HepG2 (cell line): ENCODE results near the gene HOXA7. TPM values are rescaled to one million over a fixed set of nuclear protein-coding genes. Genes with fewer than 3 reads are reported as not detected.

Experiments
- ATAD3A ChIP-seq: sonication (generic); formaldehyde crosslinking; IDR thresholded peaks from 2 replicates; pipeline ENCODE4 v1.4.0; 2020; ENCODE audit warnings: missing genetic modification reagents
- KDM5B ChIP-seq: sonication (generic); formaldehyde crosslinking; IDR thresholded peaks from 2 replicates; pipeline ENCODE4 v1.4.0; 2020; ENCODE audit warnings: missing genetic modification reagents, mild to moderate bottlenecking, borderline replicate concordance
- NFIB ChIP-seq: sonication (generic); formaldehyde crosslinking; IDR thresholded peaks from 2 replicates; pipeline ENCODE4 v1.9.0; 2021; ENCODE audit warnings: missing genetic modification reagents, mild to moderate bottlenecking, borderline replicate concordance
- RARG ChIP-seq: sonication (generic); formaldehyde crosslinking; IDR thresholded peaks from 2 replicates; pipeline ENCODE4 v1.4.0; 2020; ENCODE audit warnings: low read depth, mild to moderate bottlenecking, missing genetic modification reagents
- ZBTB40 ChIP-seq, 2 experiments: fragments of 450-650 bp in 1 of 2; sonication (generic) in 1 of 2; formaldehyde crosslinking in 1 of 2; IDR thresholded peaks; 2 replicates each; pipeline versions ENCODE4 v1.6.1 to v1.8.0; 2016 to 2022; ENCODE audit warnings: antibody characterized with exemption in 1 of 2, mild to moderate bottlenecking in 1 of 2, missing genetic modification reagents in 1 of 2
- polyA plus RNA-seq, 8 experiments: library from polyadenylated mRNA; depleted of rRNA in 3 of 8; stranded (reverse) in 7 of 8; unstranded in 1 of 8; fragments of >200 nt; fragmentation: Illumina TruSeq in 4 of 8; extraction: Trizol in 4 of 8; gene quantifications; 2 replicates each; pipeline versions ENCODE4 v1.2.1 to v1.2.3, GENCODE V29; 2011 to 2016; ENCODE audit warnings: low read depth in 4 of 8, missing spikeins in 1 of 8, mixed read lengths in 1 of 8; ENCODE audit not compliant: insufficient read depth in 1 of 8
- total RNA-seq, 5 experiments: library from RNA; depleted of rRNA; stranded (reverse); fragments of >200 nt; fragmentation: Illumina TruSeq; extraction: Trizol; gene quantifications; 2 replicates each; pipeline ENCODE4 v1.2.3, GENCODE V29; 2016; ENCODE audit warnings: low read depth in 1 of 5
- TF ChIP-seq, protein P1 (sequence below): sonication (generic); formaldehyde crosslinking; IDR thresholded peaks from 2 replicates; pipeline ENCODE4 v1.5.1; 2020; ENCODE audit warnings: missing genetic modification reagents, mild to moderate bottlenecking, borderline replicate concordance
- TF ChIP-seq, protein P2 (sequence below): sonication (generic); formaldehyde crosslinking; IDR thresholded peaks from 2 replicates; pipeline ENCODE4 v1.5.1; 2020; ENCODE audit warnings: mild to moderate bottlenecking, missing genetic modification reagents, moderate library complexity
- TF ChIP-seq, protein P3 (sequence below), 2 experiments: fragments of 450-650 bp in 1 of 2; sonication (generic) in 1 of 2; formaldehyde crosslinking; IDR thresholded peaks; 2 replicates each; pipeline versions ENCODE4 v1.5.0 to v1.8.0; 2020 to 2022; ENCODE audit warnings: mild to moderate bottlenecking in 1 of 2, missing genetic modification reagents in 1 of 2

Gene HOXA7
- total and polyA plus RNA-seq, 2 of the 13 experiments (the other 11 are each of a cell fraction or from before 2014, with no cell fraction given): 0.05 TPM; not detected in 1

DNA sequence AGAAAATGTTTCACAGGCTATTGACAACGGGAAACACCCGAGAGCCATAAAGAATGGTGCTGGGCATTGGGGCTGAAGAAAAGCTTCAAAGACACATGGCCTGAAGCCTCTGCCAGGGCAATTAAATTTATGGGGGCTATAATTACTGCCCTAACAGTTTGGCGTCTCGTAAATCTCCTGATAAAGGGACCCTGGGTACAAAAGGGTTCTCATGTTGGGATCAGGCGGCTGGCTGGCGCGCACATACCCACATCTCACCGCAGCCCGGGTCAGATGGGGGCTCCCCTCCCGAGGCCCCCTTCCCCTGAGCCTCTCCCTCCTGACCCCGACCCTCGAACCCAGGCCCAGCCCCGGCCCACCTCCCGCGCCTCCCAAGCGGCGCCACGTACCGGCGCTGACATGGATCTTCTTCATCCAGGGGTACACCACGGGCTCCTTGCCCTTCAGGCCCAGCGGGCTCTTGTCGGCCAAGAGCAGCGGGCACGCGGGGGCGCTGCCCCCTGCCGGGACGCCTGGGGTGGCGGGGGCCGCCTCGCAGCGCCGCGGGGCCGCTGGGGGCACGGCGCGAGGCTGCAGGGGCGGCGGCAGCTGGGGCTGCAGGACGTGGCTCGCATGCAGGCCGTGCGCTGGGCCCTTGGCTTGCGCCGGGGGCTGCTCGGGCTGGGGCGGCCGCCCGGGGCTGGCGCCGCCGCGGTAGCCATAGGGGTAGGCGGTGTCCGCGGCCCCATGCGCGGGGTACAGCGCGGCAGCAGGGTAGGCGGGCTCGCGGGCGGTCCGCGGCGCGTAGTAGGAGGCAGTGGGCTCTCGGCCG lies 26.5 kb downstream of the HOXA7 start (continued):
- TF ChIP-seq ZBTB40 (IDR thresholded peaks at IDR 0.05) (no peak), ZBTB40 (CRISPR knock-in tag; IDR thresholded peaks at IDR 0.05) (no peak; the same call in 1 of the 2 replicates), ATAD3A (CRISPR knock-in tag) (no peak), KDM5B (CRISPR knock-in tag) (0 out of 2 replicates have a peak, but pooled peaks have one; percentile 11), RARG (CRISPR knock-in tag) (no peak), NFIB (no peak)
- TF ChIP-seq, protein P1, sequence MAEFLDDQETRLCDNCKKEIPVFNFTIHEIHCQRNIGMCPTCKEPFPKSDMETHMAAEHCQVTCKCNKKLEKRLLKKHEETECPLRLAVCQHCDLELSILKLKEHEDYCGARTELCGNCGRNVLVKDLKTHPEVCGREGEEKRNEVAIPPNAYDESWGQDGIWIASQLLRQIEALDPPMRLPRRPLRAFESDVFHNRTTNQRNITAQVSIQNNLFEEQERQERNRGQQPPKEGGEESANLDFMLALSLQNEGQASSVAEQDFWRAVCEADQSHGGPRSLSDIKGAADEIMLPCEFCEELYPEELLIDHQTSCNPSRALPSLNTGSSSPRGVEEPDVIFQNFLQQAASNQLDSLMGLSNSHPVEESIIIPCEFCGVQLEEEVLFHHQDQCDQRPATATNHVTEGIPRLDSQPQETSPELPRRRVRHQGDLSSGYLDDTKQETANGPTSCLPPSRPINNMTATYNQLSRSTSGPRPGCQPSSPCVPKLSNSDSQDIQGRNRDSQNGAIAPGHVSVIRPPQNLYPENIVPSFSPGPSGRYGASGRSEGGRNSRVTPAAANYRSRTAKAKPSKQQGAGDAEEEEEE (CRISPR knock-in tag): no peak
- TF ChIP-seq, protein P2, sequence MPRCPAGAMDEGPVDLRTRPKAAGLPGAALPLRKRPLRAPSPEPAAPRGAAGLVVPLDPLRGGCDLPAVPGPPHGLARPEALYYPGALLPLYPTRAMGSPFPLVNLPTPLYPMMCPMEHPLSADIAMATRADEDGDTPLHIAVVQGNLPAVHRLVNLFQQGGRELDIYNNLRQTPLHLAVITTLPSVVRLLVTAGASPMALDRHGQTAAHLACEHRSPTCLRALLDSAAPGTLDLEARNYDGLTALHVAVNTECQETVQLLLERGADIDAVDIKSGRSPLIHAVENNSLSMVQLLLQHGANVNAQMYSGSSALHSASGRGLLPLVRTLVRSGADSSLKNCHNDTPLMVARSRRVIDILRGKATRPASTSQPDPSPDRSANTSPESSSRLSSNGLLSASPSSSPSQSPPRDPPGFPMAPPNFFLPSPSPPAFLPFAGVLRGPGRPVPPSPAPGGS (CRISPR knock-in tag): no peak
- TF ChIP-seq, protein P3, sequence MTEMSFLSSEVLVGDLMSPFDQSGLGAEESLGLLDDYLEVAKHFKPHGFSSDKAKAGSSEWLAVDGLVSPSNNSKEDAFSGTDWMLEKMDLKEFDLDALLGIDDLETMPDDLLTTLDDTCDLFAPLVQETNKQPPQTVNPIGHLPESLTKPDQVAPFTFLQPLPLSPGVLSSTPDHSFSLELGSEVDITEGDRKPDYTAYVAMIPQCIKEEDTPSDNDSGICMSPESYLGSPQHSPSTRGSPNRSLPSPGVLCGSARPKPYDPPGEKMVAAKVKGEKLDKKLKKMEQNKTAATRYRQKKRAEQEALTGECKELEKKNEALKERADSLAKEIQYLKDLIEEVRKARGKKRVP (CRISPR knock-in tag; IDR thresholded peaks at IDR 0.05): no peak
